IMR-90 (cell line): ENCODE data around the gene HGD. TPM values are rescaled to one million over a fixed set of nuclear protein-coding genes. Genes with fewer than 3 reads are reported as not detected.
"Not testable (repeated sequence)": the region's sequence is repeated elsewhere in the genome, so short reads cannot be mapped to it uniquely, and the experiment has no call there.

Experiments
- ATAC-seq: fragments of 200-7000 bp; cut with Tn5 transposase; 2 replicates; pipeline ENCODE4 v1.9.1; 2020; ENCODE audit warnings: low read depth, mild to moderate bottlenecking, moderate library complexity
- BruUV-seq: library from RNA; stranded (reverse); fragments of 400-500 nt; replicated peaks from 2 replicates; lab custom pipeline; 2021; lab: Mats Ljungman, UMichigan
- CTCF ChIA-PET: fragments of 300-600 bp; formaldehyde crosslinking; extraction: SDS; loops from one replicate; lab custom pipeline; 2021; ENCODE audit warnings: antibody characterized with exemption; lab: Yijun Ruan, JAX
- POLR2A ChIA-PET: fragments of 300-600 bp; sonication (Branson Sonifier 250); formaldehyde crosslinking; loops from one replicate; lab custom pipeline; 2022; ENCODE audit warnings: antibody characterized with exemption; ENCODE audit not compliant: unreplicated experiment; lab: Charles Lee
- DNase-seq: peaks from one replicate; pipeline ENCODE4 v3.0.0; 2013
- H2AFZ ChIP-seq: replicated peaks from 2 replicates; pipeline ENCODE3; 2013; ENCODE audit warnings: low read length, mild to moderate bottlenecking; ENCODE audit not compliant: poor library complexity
- H2AK5ac ChIP-seq: 2 replicates; pipeline ENCODE4 v1.6.1; 2013; ENCODE audit warnings: low read depth, low read length, inconsistent platforms
- H2AK9ac ChIP-seq: replicated peaks from 2 replicates; pipeline ENCODE3; 2013; ENCODE audit warnings: mild to moderate bottlenecking, low read depth, low read length, moderate library complexity; ENCODE audit not compliant: poor library complexity
- H2BK120ac ChIP-seq: 2 replicates; pipeline ENCODE4 v1.6.1; 2013; ENCODE audit warnings: low read depth, low read length, inconsistent platforms
- H2BK15ac ChIP-seq: 3 replicates; pipeline ENCODE4 v1.6.1; 2013; ENCODE audit warnings: low read depth, low read length, inconsistent platforms
- H2BK20ac ChIP-seq: 2 replicates; pipeline ENCODE4 v1.6.1; 2013; ENCODE audit warnings: low read depth, mild to moderate bottlenecking, inconsistent platforms, low read length, moderate library complexity
- H2BK5ac ChIP-seq: 2 replicates; pipeline ENCODE4 v1.6.1; 2013; ENCODE audit warnings: mild to moderate bottlenecking, low read depth, low read length, inconsistent platforms; ENCODE audit not compliant: poor library complexity, severe bottlenecking
- H3K14ac ChIP-seq: replicated peaks from 2 replicates; pipeline ENCODE4 v1.6.1; 2013; ENCODE audit warnings: low read depth, low read length, inconsistent platforms
- H3K18ac ChIP-seq: 2 replicates; pipeline ENCODE4 v1.6.1; 2013; ENCODE audit warnings: low read depth, low read length, control low read depth
- H3K23ac ChIP-seq: 2 replicates; pipeline ENCODE4 v1.6.1; 2013; ENCODE audit warnings: low read depth, low read length, inconsistent platforms
- H3K27ac ChIP-seq: 2 replicates; pipeline ENCODE4 v1.5.1; 2013; ENCODE audit warnings: mild to moderate bottlenecking, control low read depth, low read length; ENCODE audit not compliant: insufficient read depth
- H3K27me3 ChIP-seq: 2 replicates; pipeline ENCODE4 v1.6.1; 2013; ENCODE audit warnings: low read length; ENCODE audit not compliant: control insufficient read depth, insufficient read depth
- H3K36me3 ChIP-seq: 2 replicates; pipeline ENCODE4 v1.6.1; 2013; ENCODE audit warnings: low read length, mixed read lengths; ENCODE audit not compliant: control insufficient read depth, insufficient read depth
- H3K4ac ChIP-seq: 2 replicates; pipeline ENCODE4 v1.6.1; 2013; ENCODE audit warnings: low read depth, low read length, inconsistent platforms
- H3K4me1 ChIP-seq: 2 replicates; pipeline ENCODE4 v1.6.1; 2013; ENCODE audit warnings: low read length, mixed read lengths; ENCODE audit not compliant: control insufficient read depth, insufficient read depth
- H3K4me2 ChIP-seq: 2 replicates; pipeline ENCODE4 v1.6.1; 2013; ENCODE audit warnings: low read depth, mild to moderate bottlenecking, control low read depth, low read length, moderate library complexity
- H3K4me3 ChIP-seq: 2 replicates; pipeline ENCODE4 v1.5.1; 2013; ENCODE audit warnings: low read depth, mild to moderate bottlenecking, control low read depth, low read length, moderate library complexity; ENCODE audit not compliant: insufficient read depth
- H3K56ac ChIP-seq: 2 replicates; pipeline ENCODE4 v1.6.1; 2013; ENCODE audit warnings: low read length, inconsistent platforms; ENCODE audit not compliant: insufficient read depth; ENCODE audit errors: extremely low read depth
- H3K79me1 ChIP-seq, 2 experiments: 2 replicates each; pipeline ENCODE4 v1.6.1; 2013; ENCODE audit warnings: low read length in 2 of 2, inconsistent platforms in 1 of 2, low read depth in 1 of 2
- H3K9ac ChIP-seq: 2 replicates; pipeline ENCODE4 v1.6.1; 2013; ENCODE audit warnings: low read depth, low read length, control low read depth
- H3K9me1 ChIP-seq: 2 replicates; pipeline ENCODE4 v1.6.1; 2013; ENCODE audit warnings: low read length, inconsistent platforms; ENCODE audit not compliant: insufficient read depth
- H3K9me3 ChIP-seq: 2 replicates; pipeline ENCODE4 v1.6.1; 2013; ENCODE audit warnings: low read length; ENCODE audit not compliant: control insufficient read depth, insufficient read depth
- H4K20me1 ChIP-seq: 2 replicates; pipeline ENCODE4 v1.6.1; 2013; ENCODE audit warnings: low read length, inconsistent platforms; ENCODE audit not compliant: insufficient read depth
- H4K5ac ChIP-seq: 2 replicates; pipeline ENCODE4 v1.6.1; 2013; ENCODE audit warnings: mild to moderate bottlenecking, low read depth, low read length, control low read depth
- H4K8ac ChIP-seq, 2 experiments: 2 replicates each; pipeline ENCODE4 v1.6.1; 2013; ENCODE audit warnings: low read depth in 2 of 2, low read length in 2 of 2, control low read depth in 1 of 2, inconsistent platforms in 1 of 2
- H4K91ac ChIP-seq: 2 replicates; pipeline ENCODE4 v1.6.1; 2013; ENCODE audit warnings: low read depth, low read length, inconsistent platforms; ENCODE audit not compliant: insufficient read depth
- MXI1 ChIP-seq: IDR thresholded peaks from 2 replicates; pipeline ENCODE4 v1.6.1; 2012; ENCODE audit warnings: low read depth, mild to moderate bottlenecking, low read length, moderate library complexity, borderline replicate concordance
- POLR2A ChIP-seq: IDR thresholded peaks from 2 replicates; pipeline ENCODE4 v1.6.1; 2012; ENCODE audit warnings: mild to moderate bottlenecking, low read depth, low read length
- RFX5 ChIP-seq: IDR thresholded peaks from 2 replicates; pipeline ENCODE4 v1.8.0; 2012; ENCODE audit warnings: low read depth, mild to moderate bottlenecking, low read length, moderate library complexity
- WGBS, 2 experiments: methylation state at CpG; one replicate each; pipeline versions ENCODE4 v1.1.5 to v1.1.7; 2013; ENCODE audit warnings: missing lambda C conversion rate in 2 of 2; ENCODE audit not compliant: insufficient read length in 1 of 2; ENCODE audit errors: extremely low coverage in 2 of 2; 5-methylcytosine and 5-hydroxymethylcytosine counted together
- dilution Hi-C: fragments of 300-500 bp; cut with HindIII; formaldehyde crosslinking; loops from one replicate; pipeline ENCODE4 v1.14.3; 2018; ENCODE audit warnings: low sequenced_read_pairs; ENCODE audit not compliant: unreplicated experiment
- in situ Hi-C: fragments of 300-500 bp; cut with MboI; formaldehyde crosslinking; loops from 3 replicates; pipeline ENCODE4 v1.14.3; 2019; ENCODE audit warnings: low sequenced_read_pairs, inconsistent platforms, mixed read lengths
- intact Hi-C: fragments of 100-400 bp; cut with micrococcal nuclease; formaldehyde crosslinking; loops from 2 replicates; pipeline ENCODE4 v1.10.0; 2022
- polyA plus RNA-seq, 3 experiments: library from polyadenylated mRNA; depleted of rRNA; stranded (reverse); fragments of >200 nt; gene quantifications; 2 replicates each; pipeline ENCODE4 v1.2.3, GENCODE V29; 2012; ENCODE audit warnings: low replicate concordance in 1 of 3
- total RNA-seq: library from RNA; depleted of rRNA; stranded (reverse); fragments of >200 nt; gene quantifications from 2 replicates; pipeline ENCODE4 v1.2.3, GENCODE V29; 2012

HGD gene
- total and polyA plus RNA-seq, 2 of the 4 experiments (the other 2 are of a cell fraction): 0.14 TPM; not detected in 1

- BruUV-seq: no TSS peak
These were observed 41.8 kb downstream of the HGD start for GRCh38 chr3:120640231-120640630.

GRCh38 chr3:120638820-120639219 lies 43.2 kb downstream of the HGD start:
- H3K56ac ChIP-seq, H3K4ac ChIP-seq, POLR2A ChIA-PET, BruUV-seq, ATAC-seq, H4K91ac ChIP-seq, H3K4me3 ChIP-seq, DNase-seq, H3K14ac ChIP-seq, H2AK9ac ChIP-seq, H2BK120ac ChIP-seq, H4K20me1 ChIP-seq, H2BK20ac ChIP-seq, H3K9me3 ChIP-seq, H3K23ac ChIP-seq, in situ Hi-C loops, intact Hi-C loops, H2BK5ac ChIP-seq, dilution Hi-C loops, H3K27ac ChIP-seq, H2BK15ac ChIP-seq, H4K5ac ChIP-seq, H2AK5ac ChIP-seq, H3K4me2 ChIP-seq, H3K36me3 ChIP-seq, H3K18ac ChIP-seq, H4K8ac ChIP-seq, H2AFZ ChIP-seq, H3K9me1 ChIP-seq, H3K27me3 ChIP-seq, H3K9ac ChIP-seq, H3K79me1 ChIP-seq: not testable (repeated sequence)
- H3K4me1 ChIP-seq: peaks cover 13% of the 10 kb centered on the region
- CTCF ChIA-PET: interaction anchor here (0.6 kb wide), 1 partner anchor 394 kb away, joined by 3 read pairs; no protein-coding TSS in a partner anchor
- WGBS, 2 experiments: no CpG with 5 or more reads among the region's 4 CpGs

More at GRCh38 chr3:120640231-120640630, 41.8 kb downstream of the HGD start:
- Histone ChIP-seq H3K4ac (no peak overlapping the region), H2BK20ac (no peak overlapping the region), H2BK120ac (no peak overlapping the region), H3K14ac (no peak overlapping the region), H2AFZ (no peak overlapping the region), H2BK5ac (no peak overlapping the region), H3K4me1 (peaks cover 16% of the 10 kb centered on the region), H3K23ac (no peak overlapping the region), H4K8ac (no peak overlapping the region), H3K36me3 (no peaks in the 10 kb centered on the region), H4K91ac (no peak overlapping the region), H3K27ac (no peak overlapping the region), H3K9me1 (peaks cover 4% of the 10 kb centered on the region; the same call in 1 of the 2 replicates), H3K79me1 (no peaks in the 10 kb centered on the region), H4K5ac (no peak overlapping the region), H3K4me3 (no peak overlapping the region), H3K18ac (no peak overlapping the region), H3K56ac (no peak overlapping the region), H2AK5ac (no peak overlapping the region), H4K20me1 (no peaks in the 10 kb centered on the region), H3K9ac (no peak overlapping the region), H2AK9ac (no peak overlapping the region), H3K27me3 (no peaks in the 10 kb centered on the region), H3K9me3 (no peaks in the 10 kb centered on the region), H2BK15ac (no peak overlapping the region), H3K4me2 (no peak overlapping the region)
- DNase-seq (no peak), ATAC-seq (no peak)
- in situ Hi-C loops (no loop called here), intact Hi-C loops (no loop called here), dilution Hi-C loops (no loop called here)
- POLR2A ChIA-PET: no interaction called here
- WGBS, 2 experiments: no CpG with 5 or more reads among the region's 1 CpG
- TF ChIP-seq POLR2A (no peak), RFX5 (no peak), MXI1 (no peak)
- CTCF ChIA-PET: interaction anchor here (0.6 kb wide), 1 partner anchor 76 kb away, joined by 8 read pairs; no protein-coding TSS in a partner anchor
